Kidney (tissue), 14 donors: ENCODE measurements around the gene TAB2. TPM values are rescaled to one million over a fixed set of nuclear protein-coding genes. Genes with fewer than 3 reads are reported as not detected.
A peak's percentile ranks its signal among the peaks of the same experiment; 100 is the strongest.
"Not testable (repeated sequence)": the region's sequence is repeated elsewhere in the genome, so short reads cannot be mapped to it uniquely, and the experiment has no call there.

Source experiments
- DNase-seq, 5 donors: peaks; one replicate each; pipeline ENCODE4 v3.0.0-alpha.2; 2013 to 2020
- FAIRE-seq: peaks from 2 replicates; lab custom pipeline; 2012; peaks lifted over from hg19 to GRCh38; lab: Jason Lieb, UNC
- H3K27ac ChIP-seq, 2 donors: one replicate each; pipeline ENCODE4 v1.7.0; 2013; ENCODE audit warnings: low read depth in 2 of 2, low read length in 2 of 2, inconsistent platforms in 1 of 2
- H3K27me3 ChIP-seq: one replicate; pipeline ENCODE4 v1.7.1; 2013; ENCODE audit warnings: low read length, inconsistent platforms; ENCODE audit not compliant: control insufficient read depth, insufficient read depth
- H3K36me3 ChIP-seq, 3 donors: one replicate each; pipeline versions ENCODE4 v1.7.0 to v1.7.1; 2013; ENCODE audit warnings: low read length in 3 of 3, control low read depth in 1 of 3, inconsistent platforms in 1 of 3; ENCODE audit not compliant: insufficient read depth in 3 of 3, control insufficient read depth in 2 of 3
- H3K4me1 ChIP-seq, 3 donors: one replicate each; pipeline versions ENCODE4 v1.7.0 to v1.7.1; 2013; ENCODE audit warnings: low read length in 3 of 3, inconsistent platforms in 1 of 3, low read depth in 1 of 3; ENCODE audit not compliant: control insufficient read depth in 2 of 3, insufficient read depth in 2 of 3
- H3K4me3 ChIP-seq, 3 donors: one replicate each; pipeline versions ENCODE4 v1.7.0 to v1.8.1; 2013; ENCODE audit warnings: low read length in 3 of 3, control low read depth in 1 of 3, inconsistent platforms in 1 of 3
- H3K9ac ChIP-seq, 3 donors: one replicate each; pipeline versions ENCODE4 v1.7.0 to v1.7.1; 2013; ENCODE audit warnings: low read length in 3 of 3, control low read depth in 1 of 3, inconsistent platforms in 1 of 3
- H3K9me3 ChIP-seq, 3 donors: one replicate each; pipeline versions ENCODE4 v1.7.0 to v1.7.1; 2013; ENCODE audit warnings: low read length in 3 of 3, control low read depth in 1 of 3, inconsistent platforms in 1 of 3; ENCODE audit not compliant: control insufficient read depth in 2 of 3, insufficient read depth in 1 of 3
- CTCF ChIP-seq: IDR thresholded peaks from 3 replicates; pipeline ENCODE4 v1.5.1; 2012; ENCODE audit warnings: mild to moderate bottlenecking, moderate library complexity, borderline replicate concordance; ENCODE audit not compliant: insufficient read depth; ENCODE audit errors: extremely low read depth
- intact Hi-C: fragments of 100-400 bp; cut with DNase I; formaldehyde crosslinking; loops from one replicate; pipeline ENCODE4 v1.11.1; 2022
- polyA plus RNA-seq: library from polyadenylated mRNA; stranded (reverse); fragments of 350-450 nt; fragmentation: Illumina TruSeq; extraction: RNeasy Lipid Tissue Mini Kit (QIAGEN cat#74804); gene quantifications from one replicate; pipeline ENCODE4 v1.2.3, GENCODE V29; 2014; ENCODE audit warnings: low read depth, low replicate concordance; ENCODE audit not compliant: insufficient read depth
- total RNA-seq: library from RNA; stranded (reverse); fragmentation: NEBNext Ultra II Directional; extraction: Animal tissue kit (Norgen Biotek cat#: 25700); gene quantifications from one replicate; pipeline ENCODE4 v1.2.1, GENCODE V29; 2021
- donor health status: control.
- donor health status: control.
- donor health status: control.
- donor health status: control.
- donor health status: control.
- donor health status: DM: yes; HTN: yes; CAD: no.
- donor health status: Normal renal cell carcinoma (clear cell type).

TAB2 gene
- total and polyA plus RNA-seq, 2 donors from 2014 or later, result 23.2 to 50.1 TPM

GRCh38 chr6:149319422-149319821, 1.9 kb downstream of the TAB2 start:
- TF ChIP-seq CTCF, result no peak
- Histone ChIP-seq H3K36me3 (no peaks in the 10 kb centered on the region), H3K9ac (peak overlapping the region in 2 of 3 donors; percentile 17 to 68), H3K9me3 (no peaks in the 10 kb centered on the region), H3K4me1 (peaks cover 0 to 7% (median 6%) of the 10 kb centered on the region in 3 donors), H3K4me3 (peak overlapping the region in 2 of 3 donors; percentile 70 to 85), H3K27ac (peak overlapping the region in 1 of 2 donors; percentile 95), H3K27me3 (no peaks in the 10 kb centered on the region)
- intact Hi-C loops, result no loop called here
- peak; percentile 82 for FAIRE-seq
- DNase-seq, result no peak

GRCh38 chr6:149320016-149320415, 2.5 kb downstream of the TAB2 start:
- H3K36me3 ChIP-seq, H3K4me1 ChIP-seq, H3K9ac ChIP-seq, intact Hi-C loops, H3K9me3 ChIP-seq, DNase-seq, H3K27ac ChIP-seq, H3K27me3 ChIP-seq, FAIRE-seq: not testable (repeated sequence)
- H3K4me3 ChIP-seq, result peak overlapping the region; percentile 1 to 85 (median 70)

- intact Hi-C loops, result no loop called here
- DNase-seq, result no peak
- Histone ChIP-seq H3K9me3 (no peaks in the 10 kb centered on the region), H3K27ac (no peak overlapping the region), H3K27me3 (no peaks in the 10 kb centered on the region), H3K4me3 (no peak overlapping the region), H3K36me3 (no peaks in the 10 kb centered on the region), H3K4me1 (peaks cover 0 to 9% (median 7%) of the 10 kb centered on the region in 3 donors), H3K9ac (no peak overlapping the region)
- peak; percentile 62 for FAIRE-seq
- no peak for TF ChIP-seq CTCF
These were observed 3.3 kb downstream of the TAB2 start for GRCh38 chr6:149320796-149321195.

- peaks cover 0 to 14% (median 12%) of the 10 kb centered on the region in 3 donors for H3K4me1 ChIP-seq
- no peaks in the 10 kb centered on the region for H3K27me3 ChIP-seq
- H3K36me3 ChIP-seq, result no peaks in the 10 kb centered on the region
- H3K27ac ChIP-seq, result no peak overlapping the region
- DNase-seq (no peak), FAIRE-seq (no peak)
- H3K9me3 ChIP-seq, result no peaks in the 10 kb centered on the region
- TF ChIP-seq CTCF, result no peak
- intact Hi-C loops, result no loop called here
- no peak overlapping the region for H3K9ac ChIP-seq
- H3K4me3 ChIP-seq, result no peak overlapping the region
These were observed 5.8 kb downstream of the TAB2 start for GRCh38 chr6:149323353-149323752.
